OCI-LY1 (cell line): ENCODE data around the gene BRCA2.

ENCODE experiments used
- H2AFZ ChIP-seq: fragments of 200-600 bp; sonication (generic), shearing (Covaris generic); 2 replicates; pipeline ENCODE4 v1.6.0; 2014; ENCODE audit warnings: antibody characterized with exemption, mild to moderate bottlenecking, low read length
- H3F3A ChIP-seq: fragments of 200-600 bp; sonication (generic), shearing (Covaris generic); 2 replicates; pipeline ENCODE4 v1.6.0; 2014; ENCODE audit warnings: mild to moderate bottlenecking, antibody characterized with exemption, low read length, moderate library complexity; ENCODE audit not compliant: insufficient read depth
- H3K27ac ChIP-seq: fragments of 200-600 bp; sonication (generic); 2 replicates; pipeline ENCODE4 v1.5.1; 2014; ENCODE audit warnings: low read length, mixed run types, mild to moderate bottlenecking, low read depth; ENCODE audit not compliant: poor library complexity, severe bottlenecking
- H3K27me3 ChIP-seq: fragments of 200-600 bp; sonication (generic); 2 replicates; pipeline ENCODE4 v1.6.0; 2014; ENCODE audit warnings: antibody characterized with exemption, mild to moderate bottlenecking, low read length, moderate library complexity; ENCODE audit not compliant: insufficient read depth
- H3K36me3 ChIP-seq: fragments of 200-600 bp; sonication (generic); 2 replicates; pipeline ENCODE4 v1.6.1; 2014; ENCODE audit warnings: mild to moderate bottlenecking, antibody characterized with exemption, low read length, moderate library complexity, mixed read lengths; ENCODE audit not compliant: insufficient read depth
- H3K4me1 ChIP-seq: fragments of 200-600 bp; sonication (generic); 2 replicates; pipeline ENCODE4 v1.5.1; 2014; ENCODE audit warnings: mild to moderate bottlenecking, low read length, moderate library complexity; ENCODE audit not compliant: insufficient read depth, severe bottlenecking
- H3K4me2 ChIP-seq: fragments of 200-600 bp; sonication (generic), shearing (Covaris generic); 2 replicates; pipeline ENCODE4 v1.6.1; 2014; ENCODE audit warnings: low read length
- H3K4me3 ChIP-seq: fragments of 200-600 bp; sonication (generic); 2 replicates; pipeline ENCODE4 v1.5.1; 2014; ENCODE audit warnings: low read length, low read depth, mild to moderate bottlenecking, mixed read lengths; ENCODE audit not compliant: poor library complexity, severe bottlenecking
- H3K79me2 ChIP-seq: fragments of 200-600 bp; shearing (Covaris generic); 2 replicates; pipeline ENCODE4 v1.6.1; 2016; ENCODE audit warnings: mixed run types, low read length, mixed read lengths; ENCODE audit not compliant: insufficient read depth
- H3K9ac ChIP-seq: fragments of 200-600 bp; sonication (generic), shearing (Covaris generic); 2 replicates; pipeline ENCODE4 v1.6.1; 2014; ENCODE audit warnings: mild to moderate bottlenecking, low read length, mixed read lengths
- H3K9me2 ChIP-seq: fragments of 200-600 bp; sonication (generic), shearing (Covaris generic); 2 replicates; pipeline ENCODE4 v1.6.1; 2014; ENCODE audit warnings: low read depth, mild to moderate bottlenecking, low read length, mixed read lengths
- H3K9me3 ChIP-seq: fragments of 200-600 bp; shearing (Covaris generic); 2 replicates; pipeline ENCODE4 v1.6.1; 2014; ENCODE audit warnings: low read length, mixed read lengths
- H4K20me1 ChIP-seq: fragments of 200-600 bp; sonication (generic), shearing (Covaris generic); 2 replicates; pipeline ENCODE4 v1.6.0; 2016; ENCODE audit warnings: mild to moderate bottlenecking, low read length; ENCODE audit not compliant: insufficient read depth
- CTCF ChIP-seq: fragments of 200-600 bp; sonication (generic), shearing (Covaris generic); IDR thresholded peaks from 2 replicates; pipeline ENCODE4 v1.5.1; 2017; ENCODE audit warnings: mild to moderate bottlenecking, antibody characterized with exemption, low read length, moderate library complexity, mixed read lengths
- EZH2 ChIP-seq: fragments of 200-600 bp; sonication (generic), shearing (Covaris generic); IDR thresholded peaks from 2 replicates; pipeline ENCODE4 v1.8.0; 2017; ENCODE audit warnings: borderline replicate concordance, mixed run types, mild to moderate bottlenecking, antibody characterized with exemption, low read length, moderate library complexity, mixed read lengths

Gene BRCA2

GRCh38 chr13:32282096-32282711 lies 33.1 kb upstream of the BRCA2 start:
- no peak overlapping the region for H3K4me3 ChIP-seq
- TF ChIP-seq CTCF (no peak), EZH2 (no peak)
- H3K79me2 ChIP-seq = no peaks in the 10 kb centered on the region
- no peak overlapping the region for H2AFZ ChIP-seq
- H3K9me3 ChIP-seq = no peaks in the 10 kb centered on the region
- 0 out of 2 replicates have a peak, but pooled peaks cover 3% of the 10 kb centered on the region for H3K27me3 ChIP-seq
- no peaks in the 10 kb centered on the region for H3F3A ChIP-seq
- no peaks in the 10 kb centered on the region for H3K36me3 ChIP-seq
- H3K9me2 ChIP-seq = no peaks in the 10 kb centered on the region
- H3K9ac ChIP-seq = no peak overlapping the region
- no peaks in the 10 kb centered on the region for H4K20me1 ChIP-seq
- no peaks in the 10 kb centered on the region for H3K4me1 ChIP-seq
- H3K27ac ChIP-seq = no peak overlapping the region
- no peak overlapping the region for H3K4me2 ChIP-seq

GRCh38 chr13:32284927-32285632 lies 30.2 kb upstream of the BRCA2 start:
- no peaks in the 10 kb centered on the region for H3F3A ChIP-seq
- H3K9ac ChIP-seq = no peak overlapping the region
- H3K4me3 ChIP-seq = no peak overlapping the region
- H4K20me1 ChIP-seq = no peaks in the 10 kb centered on the region
- H2AFZ ChIP-seq = no peak overlapping the region
- H3K27me3 ChIP-seq = 0 out of 2 replicates have a peak, but pooled peaks cover 1% of the 10 kb centered on the region
- H3K9me3 ChIP-seq = no peaks in the 10 kb centered on the region
- no peaks in the 10 kb centered on the region for H3K4me1 ChIP-seq
- H3K9me2 ChIP-seq = no peaks in the 10 kb centered on the region
- H3K36me3 ChIP-seq = no peaks in the 10 kb centered on the region
- no peak overlapping the region for H3K27ac ChIP-seq
- H3K79me2 ChIP-seq = no peaks in the 10 kb centered on the region
- TF ChIP-seq EZH2 = no peak
- no peak for TF ChIP-seq CTCF
- H3K4me2 ChIP-seq = no peak overlapping the region

GRCh38 chr13:32285633-32285965 lies 29.7 kb upstream of the BRCA2 start:
- H3K4me3 ChIP-seq = no peak overlapping the region
- H3K79me2 ChIP-seq = no peaks in the 10 kb centered on the region
- H2AFZ ChIP-seq = no peak overlapping the region
- H3F3A ChIP-seq = no peaks in the 10 kb centered on the region
- no peaks in the 10 kb centered on the region for H3K27me3 ChIP-seq
- no peak overlapping the region for H3K9ac ChIP-seq
- H3K36me3 ChIP-seq = no peaks in the 10 kb centered on the region
- H3K4me1 ChIP-seq = no peaks in the 10 kb centered on the region
- H3K27ac ChIP-seq = no peak overlapping the region
- H3K4me2 ChIP-seq = no peak overlapping the region
- H3K9me3 ChIP-seq = no peaks in the 10 kb centered on the region
- no peaks in the 10 kb centered on the region for H3K9me2 ChIP-seq
- no peaks in the 10 kb centered on the region for H4K20me1 ChIP-seq
- TF ChIP-seq CTCF (no peak), EZH2 (no peak)
